ENCODE measurements around the gene NID1.

Gene NID1

GRCh38 chr1:235954306-235955283, 110.3 kb downstream of the NID1 start:
- DNase-seq (ENCODE audit: low spot score), result peak; percentile 57

- no peak for DNase-seq (ENCODE audit: low spot score)
These were observed 111.1 kb downstream of the NID1 start for GRCh38 chr1:235953801-235954200.

- DNase-seq (ENCODE audit: low spot score), result no peak
These were observed 111.8 kb downstream of the NID1 start for GRCh38 chr1:235952950-235953615.

- no peak for DNase-seq (ENCODE audit: low spot score)
These were observed 113.2 kb downstream of the NID1 start for GRCh38 chr1:235951661-235952060.

- no peak for DNase-seq (ENCODE audit: low spot score)
These were observed 114.6 kb downstream of the NID1 start for GRCh38 chr1:235950318-235950717.

GRCh38 chr1:235948774-235949427, 116.0 kb downstream of the NID1 start:
- no peak for DNase-seq (ENCODE audit: low spot score)

GRCh38 chr1:235947989-235948388, 116.9 kb downstream of the NID1 start:
- no peak for DNase-seq (ENCODE audit: low spot score)

- DNase-seq (ENCODE audit: low spot score), result no peak
These were observed 118.3 kb downstream of the NID1 start for GRCh38 chr1:235946571-235946981.

GRCh38 chr1:235945775-235946570, 118.9 kb downstream of the NID1 start:
- DNase-seq (ENCODE audit: low spot score), result peak; percentile 28

- DNase-seq (ENCODE audit: low spot score), result no peak
These were observed 121.2 kb downstream of the NID1 start for GRCh38 chr1:235943581-235944114.

GRCh38 chr1:235942979-235943575, 121.8 kb downstream of the NID1 start:
- no peak for DNase-seq (ENCODE audit: low spot score)

GRCh38 chr1:235942625-235942934, 122.3 kb downstream of the NID1 start:
- no peak for DNase-seq (ENCODE audit: low spot score)

- DNase-seq (ENCODE audit: low spot score), result no peak
These were observed 122.8 kb downstream of the NID1 start for GRCh38 chr1:235941876-235942624.

- no peak for DNase-seq (ENCODE audit: low spot score)
These were observed 124.6 kb downstream of the NID1 start for GRCh38 chr1:235940285-235940684.

- no peak for DNase-seq (ENCODE audit: low spot score)
These were observed 125.5 kb downstream of the NID1 start for GRCh38 chr1:235939480-235939775.

GRCh38 chr1:235938709-235939479, 126.0 kb downstream of the NID1 start:
- peak; percentile 34 for DNase-seq (ENCODE audit: low spot score)

- DNase-seq (ENCODE audit: low spot score), result no peak
These were observed 127.8 kb downstream of the NID1 start for GRCh38 chr1:235937123-235937522.

GRCh38 chr1:235935235-235936225, 129.4 kb downstream of the NID1 start:
- DNase-seq (ENCODE audit: low spot score), result no peak

- DNase-seq (ENCODE audit: low spot score), result no peak
These were observed 131.1 kb downstream of the NID1 start for GRCh38 chr1:235933766-235934116.

Data from Ammon's horn (tissue), 1 donor.